Measurements from ENCODE around the gene KRTAP29-1.
"Not testable (repeated sequence)": the region's sequence is repeated elsewhere in the genome, so short reads cannot be mapped to it uniquely, and the experiment has no call there.

KRTAP29-1 gene

GRCh38 chr17:41301916-41302901 is at the start of gene KRTAP29-1:
Gene KRTAP29-1 (minus strand): TSS chr17:41302851. CDS start chr17:41302851, 0 bp downstream.
- no peak for DNase-seq (ENCODE audit: low spot score in 2 of 2)
- no peak within 1 kb of the TSS for H3K4me3 ChIP-seq
- H3K4me1 ChIP-seq: no peaks in the 10 kb centered on the region
- H3K36me3 ChIP-seq (replicated peaks): no peaks in the 10 kb centered on the region
- no peaks in the 10 kb centered on the region for H3K9me3 ChIP-seq
- in situ Hi-C loops (cut with MboI; ENCODE audit: low sequenced_read_pairs): no loop called here
- peaks cover 2% of the 10 kb centered on the region; the same call in 1 of the 2 replicates for H3K27me3 ChIP-seq (ENCODE audit: low read depth)

GRCh38 chr17:41351177-41351576 is 48.5 kb upstream of the KRTAP29-1 start:
- Histone ChIP-seq H3K36me3 (replicated peaks) (no peaks in the 10 kb centered on the region), H3K27me3 (ENCODE audit: low read depth) (no peaks in the 10 kb centered on the region), H3K9me3 (no peaks in the 10 kb centered on the region), H3K4me1 (no peaks in the 10 kb centered on the region), H3K4me3 (no peak overlapping the region)
- in situ Hi-C loops (cut with MboI; ENCODE audit: low sequenced_read_pairs): no loop called here
- no peak for DNase-seq (ENCODE audit: low spot score in 2 of 2)

- in situ Hi-C loops (cut with MboI; ENCODE audit: low sequenced_read_pairs); H3K36me3 ChIP-seq (replicated peaks); H3K4me1 ChIP-seq; DNase-seq (ENCODE audit: low spot score in 2 of 2); H3K9me3 ChIP-seq; H3K4me3 ChIP-seq; H3K27me3 ChIP-seq (ENCODE audit: low read depth): not testable (repeated sequence)
Measured at GRCh38 chr17:41350381-41350878, 47.8 kb upstream of the KRTAP29-1 start, which contains the start of gene KRT33A. Gene KRT33A (minus strand): TSS chr17:41350828. CDS start chr17:41350767, 61 bp downstream.

GRCh38 chr17:41347869-41348760 is 45.5 kb upstream of the KRTAP29-1 start:
- no peaks in the 10 kb centered on the region for H3K4me1 ChIP-seq
- no peaks in the 10 kb centered on the region for H3K36me3 ChIP-seq (replicated peaks)
- in situ Hi-C loops (cut with MboI; ENCODE audit: low sequenced_read_pairs): loop anchor here (25.0 kb wide), 2 partner anchors 314 to 436 kb away; no protein-coding TSS in a partner anchor
- H3K4me3 ChIP-seq: no peak overlapping the region
- no peak for DNase-seq (ENCODE audit: low spot score in 2 of 2)
- no peaks in the 10 kb centered on the region for H3K27me3 ChIP-seq (ENCODE audit: low read depth)
- H3K9me3 ChIP-seq: no peaks in the 10 kb centered on the region

- H3K9me3 ChIP-seq; H3K27me3 ChIP-seq (ENCODE audit: low read depth); H3K4me3 ChIP-seq; DNase-seq (ENCODE audit: low spot score in 2 of 2); H3K36me3 ChIP-seq (replicated peaks); H3K4me1 ChIP-seq: not testable (repeated sequence)
- in situ Hi-C loops (cut with MboI; ENCODE audit: low sequenced_read_pairs): loop anchor here (25.0 kb wide), 2 partner anchors 316 to 434 kb away; no protein-coding TSS in a partner anchor
Measured at GRCh38 chr17:41346421-41346820, 43.8 kb upstream of the KRTAP29-1 start.

- H3K36me3 ChIP-seq (replicated peaks): no peaks in the 10 kb centered on the region
- H3K4me3 ChIP-seq: no peak overlapping the region
- in situ Hi-C loops (cut with MboI; ENCODE audit: low sequenced_read_pairs): loop anchor here (25.0 kb wide), 2 partner anchors 316 to 434 kb away; no protein-coding TSS in a partner anchor
- no peaks in the 10 kb centered on the region for H3K9me3 ChIP-seq
- no peak for DNase-seq (ENCODE audit: low spot score in 2 of 2)
- H3K27me3 ChIP-seq (ENCODE audit: low read depth): no peaks in the 10 kb centered on the region
- no peaks in the 10 kb centered on the region for H3K4me1 ChIP-seq
Measured at GRCh38 chr17:41345992-41346391, 43.3 kb upstream of the KRTAP29-1 start.

- no peaks in the 10 kb centered on the region for H3K4me1 ChIP-seq
- DNase-seq (ENCODE audit: low spot score in 2 of 2): no peak
- H3K27me3 ChIP-seq (ENCODE audit: low read depth): no peaks in the 10 kb centered on the region
- no peaks in the 10 kb centered on the region for H3K9me3 ChIP-seq
- H3K36me3 ChIP-seq (replicated peaks): no peaks in the 10 kb centered on the region
- in situ Hi-C loops (cut with MboI; ENCODE audit: low sequenced_read_pairs): loop anchor here (25.0 kb wide), 2 partner anchors 319 to 431 kb away; no protein-coding TSS in a partner anchor
- H3K4me3 ChIP-seq: no peak overlapping the region
Measured at GRCh38 chr17:41343029-41343428, 40.4 kb upstream of the KRTAP29-1 start.

- DNase-seq (ENCODE audit: low spot score in 2 of 2): no peak
- in situ Hi-C loops (cut with MboI; ENCODE audit: low sequenced_read_pairs): loop anchor here (25.0 kb wide), 2 partner anchors 321 to 429 kb away; no protein-coding TSS in a partner anchor
- Histone ChIP-seq H3K4me1 (no peaks in the 10 kb centered on the region), H3K4me3 (no peak overlapping the region), H3K9me3 (no peaks in the 10 kb centered on the region), H3K27me3 (ENCODE audit: low read depth) (peaks cover 3% of the 10 kb centered on the region; the same call in 1 of the 2 replicates), H3K36me3 (replicated peaks) (no peaks in the 10 kb centered on the region)
Measured at GRCh38 chr17:41340934-41341861, 38.5 kb upstream of the KRTAP29-1 start.

- no peak overlapping the region for H3K4me3 ChIP-seq
- H3K4me1 ChIP-seq: no peaks in the 10 kb centered on the region
- H3K27me3 ChIP-seq (ENCODE audit: low read depth): peaks cover 3% of the 10 kb centered on the region; the same call in 1 of the 2 replicates
- no peaks in the 10 kb centered on the region for H3K9me3 ChIP-seq
- DNase-seq (ENCODE audit: low spot score in 2 of 2): no peak
- no peaks in the 10 kb centered on the region for H3K36me3 ChIP-seq (replicated peaks)
- in situ Hi-C loops (cut with MboI; ENCODE audit: low sequenced_read_pairs): loop anchor here (25.0 kb wide), 2 partner anchors 322 to 428 kb away; no protein-coding TSS in a partner anchor
Measured at GRCh38 chr17:41340494-41340893, 37.8 kb upstream of the KRTAP29-1 start.

GRCh38 chr17:41339571-41340172 is 37.0 kb upstream of the KRTAP29-1 start:
- no peak for DNase-seq (ENCODE audit: low spot score in 2 of 2)
- H3K27me3 ChIP-seq (ENCODE audit: low read depth): peaks cover 3% of the 10 kb centered on the region; the same call in 1 of the 2 replicates
- no peak overlapping the region for H3K4me3 ChIP-seq
- H3K4me1 ChIP-seq: no peaks in the 10 kb centered on the region
- H3K36me3 ChIP-seq (replicated peaks): no peaks in the 10 kb centered on the region
- in situ Hi-C loops (cut with MboI; ENCODE audit: low sequenced_read_pairs): loop anchor here (25.0 kb wide), 2 partner anchors 323 to 427 kb away; no protein-coding TSS in a partner anchor
- H3K9me3 ChIP-seq: no peaks in the 10 kb centered on the region

- in situ Hi-C loops (cut with MboI; ENCODE audit: low sequenced_read_pairs): loop anchor here (25.0 kb wide), 2 partner anchors 323 to 427 kb away; no protein-coding TSS in a partner anchor
- Histone ChIP-seq H3K36me3 (replicated peaks) (no peaks in the 10 kb centered on the region), H3K4me3 (no peak overlapping the region), H3K9me3 (no peaks in the 10 kb centered on the region), H3K27me3 (ENCODE audit: low read depth) (peaks cover 3% of the 10 kb centered on the region; the same call in 1 of the 2 replicates), H3K4me1 (no peaks in the 10 kb centered on the region)
- DNase-seq (ENCODE audit: low spot score in 2 of 2): no peak
Measured at GRCh38 chr17:41338961-41339485, 36.4 kb upstream of the KRTAP29-1 start.

Data from HAP-1 (cell line).